ENCODE data around the gene CYBC1. TPM values are rescaled to one million over a fixed set of nuclear protein-coding genes. Genes with fewer than 3 reads are reported as not detected.

The CYBC1 gene
- total and polyA plus RNA-seq, 2 of the 4 experiments (the other 2 are of a cell fraction): 75.1 to 76.7 TPM

DNA sequence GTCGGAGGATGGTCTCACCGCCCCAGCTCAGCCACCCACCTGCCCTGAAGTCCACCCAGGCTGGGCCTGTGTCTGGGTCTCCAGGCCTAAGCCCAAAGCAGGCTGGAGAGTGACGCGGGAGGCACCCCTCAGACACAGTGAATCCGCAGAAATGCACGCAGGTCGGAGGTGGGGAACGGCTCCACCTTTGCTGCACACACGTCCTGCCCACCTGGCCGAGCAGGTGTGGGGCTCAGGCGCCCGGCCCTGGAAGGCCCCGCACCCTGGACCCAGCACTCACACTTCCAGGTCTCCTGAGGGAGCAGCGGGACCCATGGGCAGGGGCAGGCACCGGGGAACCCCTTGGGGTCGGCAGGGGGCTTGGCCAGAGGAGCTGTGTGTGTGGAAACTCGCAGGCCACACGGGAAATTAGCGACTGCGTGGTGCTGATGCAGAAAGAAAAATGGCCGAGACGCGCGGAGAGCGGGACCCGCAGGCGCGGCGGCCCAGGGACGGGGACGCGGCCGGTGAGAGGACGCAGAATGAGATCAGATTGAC is 10.7 kb downstream of the CYBC1 start:
- CTCF ChIA-PET: no interaction called here

More for the DNA sequence above, 10.7 kb downstream of the CYBC1 start:
- peaks cover 3% of the 10 kb centered on the region for H3K4me1 ChIP-seq (ENCODE audit: control insufficient read depth, insufficient read depth, low read length)
- no peak overlapping the region for H3K18ac ChIP-seq (ENCODE audit: low read depth, low read length)
- intact Hi-C loops (cut with micrococcal nuclease): no loop called here
- no peak overlapping the region for H3K23ac ChIP-seq (ENCODE audit: low read depth, low read length)
- no peak for ATAC-seq (ENCODE audit: low read depth)
- H3K36me3 ChIP-seq (ENCODE audit: control insufficient read depth, insufficient read depth, low read length): peaks cover 31% of the 10 kb centered on the region
- no peak overlapping the region for H3K4ac ChIP-seq (ENCODE audit: low read depth, low read length)
- no peak overlapping the region for H3K9ac ChIP-seq (ENCODE audit: low read depth, low read length)
- H4K20me1 ChIP-seq (ENCODE audit: insufficient read depth, low read length): peaks cover 13% of the 10 kb centered on the region; the same call in 1 of the 2 replicates
- DNase-seq: no peak
- no peak overlapping the region for H2AK5ac ChIP-seq (ENCODE audit: low read depth, low read length)
- no peaks in the 10 kb centered on the region for H3K79me1 ChIP-seq (ENCODE audit: low read depth in 1 of 2, low read length in 2 of 2)
- TF ChIP-seq, protein P1, sequence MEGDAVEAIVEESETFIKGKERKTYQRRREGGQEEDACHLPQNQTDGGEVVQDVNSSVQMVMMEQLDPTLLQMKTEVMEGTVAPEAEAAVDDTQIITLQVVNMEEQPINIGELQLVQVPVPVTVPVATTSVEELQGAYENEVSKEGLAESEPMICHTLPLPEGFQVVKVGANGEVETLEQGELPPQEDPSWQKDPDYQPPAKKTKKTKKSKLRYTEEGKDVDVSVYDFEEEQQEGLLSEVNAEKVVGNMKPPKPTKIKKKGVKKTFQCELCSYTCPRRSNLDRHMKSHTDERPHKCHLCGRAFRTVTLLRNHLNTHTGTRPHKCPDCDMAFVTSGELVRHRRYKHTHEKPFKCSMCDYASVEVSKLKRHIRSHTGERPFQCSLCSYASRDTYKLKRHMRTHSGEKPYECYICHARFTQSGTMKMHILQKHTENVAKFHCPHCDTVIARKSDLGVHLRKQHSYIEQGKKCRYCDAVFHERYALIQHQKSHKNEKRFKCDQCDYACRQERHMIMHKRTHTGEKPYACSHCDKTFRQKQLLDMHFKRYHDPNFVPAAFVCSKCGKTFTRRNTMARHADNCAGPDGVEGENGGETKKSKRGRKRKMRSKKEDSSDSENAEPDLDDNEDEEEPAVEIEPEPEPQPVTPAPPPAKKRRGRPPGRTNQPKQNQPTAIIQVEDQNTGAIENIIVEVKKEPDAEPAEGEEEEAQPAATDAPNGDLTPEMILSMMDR (conservative IDR thresholded peaks at IDR 0.05; ENCODE audit: low read depth, low read length): no peak
- TF ChIP-seq CEBPB (IDR thresholded peaks at IDR 0.05; ENCODE audit: low read depth, low read length) (no peak), MAZ (IDR thresholded peaks at IDR 0.05; ENCODE audit: borderline replicate concordance, low read depth, low read length) (no peak), RCOR1 (IDR thresholded peaks at IDR 0.05; ENCODE audit: insufficient replicate concordance, low read length) (no peak), POLR2A (IDR thresholded peaks at IDR 0.05; ENCODE audit: low read depth, low read length) (no peak), RAD21 (IDR thresholded peaks at IDR 0.05; ENCODE audit: low read length) (no peak), FOS (IDR thresholded peaks at IDR 0.05; ENCODE audit: low read depth, low read length) (no peak), BHLHE40 (IDR thresholded peaks at IDR 0.05; ENCODE audit: low read depth, low read length) (no peak), CHD1 (IDR thresholded peaks at IDR 0.05; ENCODE audit: low read depth, low read length) (no peak)
- TF ChIP-seq, protein P2, sequence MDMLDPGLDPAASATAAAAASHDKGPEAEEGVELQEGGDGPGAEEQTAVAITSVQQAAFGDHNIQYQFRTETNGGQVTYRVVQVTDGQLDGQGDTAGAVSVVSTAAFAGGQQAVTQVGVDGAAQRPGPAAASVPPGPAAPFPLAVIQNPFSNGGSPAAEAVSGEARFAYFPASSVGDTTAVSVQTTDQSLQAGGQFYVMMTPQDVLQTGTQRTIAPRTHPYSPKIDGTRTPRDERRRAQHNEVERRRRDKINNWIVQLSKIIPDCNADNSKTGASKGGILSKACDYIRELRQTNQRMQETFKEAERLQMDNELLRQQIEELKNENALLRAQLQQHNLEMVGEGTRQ (IDR thresholded peaks at IDR 0.05; ENCODE audit: low read depth, low read length): no peak
- H4K5ac ChIP-seq (ENCODE audit: low read depth, low read length): no peak overlapping the region
- no peak overlapping the region for H3K4me3 ChIP-seq (ENCODE audit: insufficient read depth, low read depth, low read length)
- H3K9me3 ChIP-seq (ENCODE audit: control insufficient read depth, insufficient read depth, low read length): no peaks in the 10 kb centered on the region
- H2BK120ac ChIP-seq (ENCODE audit: low read depth, low read length): no peak overlapping the region
- H3K14ac ChIP-seq (replicated peaks; ENCODE audit: low read depth, low read length): no peak overlapping the region
- WGBS, 2 experiments (ENCODE audit: extremely low coverage in 2 of 2, insufficient read length in 1 of 2): 88% methylated on average over 12 of the region's 34 CpGs; no CpG with 5 or more reads in 1 of the 2 experiments
- H2BK15ac ChIP-seq (ENCODE audit: low read depth, low read length): no peak overlapping the region
- dilution Hi-C loops (cut with HindIII; ENCODE audit: low sequenced_read_pairs, unreplicated experiment): no loop called here
- no peak overlapping the region for H2AFZ ChIP-seq (replicated peaks; ENCODE audit: low read length, poor library complexity)
- no peak overlapping the region for H4K8ac ChIP-seq (ENCODE audit: low read depth in 2 of 2, low read length in 2 of 2)
- no peak overlapping the region for H2BK20ac ChIP-seq (ENCODE audit: low read depth, low read length)
- H2BK5ac ChIP-seq (ENCODE audit: low read depth, low read length, poor library complexity, severe bottlenecking): no peak overlapping the region
- no peak overlapping the region for H3K27ac ChIP-seq (ENCODE audit: insufficient read depth, low read length)
- no peak overlapping the region for H3K56ac ChIP-seq (ENCODE audit: extremely low read depth, insufficient read depth, low read length)
- POLR2A ChIA-PET (ENCODE audit: unreplicated experiment): no interaction called here
- no peak overlapping the region for H2AK9ac ChIP-seq (replicated peaks; ENCODE audit: low read depth, low read length, poor library complexity)
- in situ Hi-C loops (cut with MboI; ENCODE audit: low sequenced_read_pairs): no loop called here
- no peak overlapping the region for H3K4me2 ChIP-seq (ENCODE audit: low read depth, low read length)
- BruUV-seq (replicated peaks): no TSS peak
- no peaks in the 10 kb centered on the region; the same call in 1 of the 2 replicates for H3K9me1 ChIP-seq (ENCODE audit: insufficient read depth, low read length)
- no peaks in the 10 kb centered on the region for H3K27me3 ChIP-seq (ENCODE audit: control insufficient read depth, insufficient read depth, low read length)
- H4K91ac ChIP-seq (ENCODE audit: insufficient read depth, low read depth, low read length): no peak overlapping the region

Measured in IMR-90 (cell line).